GM12872 (cell line): ENCODE results near the gene ZNF654.
A peak's percentile ranks its signal among the peaks of the same experiment; 100 is the strongest.

Experiments used
- CTCF ChIP-seq: IDR thresholded peaks from 3 replicates; pipeline ENCODE4 v1.5.1; 2011; ENCODE audit warnings: low read depth, mild to moderate bottlenecking, low read length, moderate library complexity; ENCODE audit not compliant: insufficient read depth

Gene ZNF654

GRCh38 chr3:88093266-88093665 is 34.2 kb downstream of the ZNF654 start:
- no peak for TF ChIP-seq CTCF

GRCh38 chr3:88101142-88101541 is 42.1 kb downstream of the ZNF654 start:
- no peak for TF ChIP-seq CTCF

- TF ChIP-seq CTCF: no peak
Observed at GRCh38 chr3:88105325-88105724, 46.3 kb downstream of the ZNF654 start.

- no peak for TF ChIP-seq CTCF
Observed at GRCh38 chr3:88112289-88112688, 53.2 kb downstream of the ZNF654 start.

- peak; percentile 77 for TF ChIP-seq CTCF
Observed at GRCh38 chr3:88113311-88114162, 54.5 kb downstream of the ZNF654 start.

GRCh38 chr3:88114878-88115549 is 56.0 kb downstream of the ZNF654 start:
- TF ChIP-seq CTCF: no peak

- no peak for TF ChIP-seq CTCF
Observed at GRCh38 chr3:88117683-88118082, 58.6 kb downstream of the ZNF654 start.
